Brain microvascular endothelial cell (primary cell): Measurements from ENCODE around the gene CYS1.

Source experiments
- DNase-seq: peaks from one replicate; pipeline ENCODE4 v3.0.0-alpha.2; 2020
- H3K27ac ChIP-seq: fragments of 250-450 bp; sonication (Bioruptor Pico); 2 replicates; pipeline ENCODE4 v1.5.1; 2020; ENCODE audit warnings: mild to moderate bottlenecking, moderate library complexity
- H3K27me3 ChIP-seq: fragments of 250-450 bp; sonication (Bioruptor Pico); replicated peaks from 2 replicates; pipeline ENCODE4 v1.5.1; 2020; ENCODE audit warnings: mild to moderate bottlenecking
- H3K36me3 ChIP-seq: fragments of 250-450 bp; sonication (Bioruptor Pico); replicated peaks from 2 replicates; pipeline ENCODE4 v1.5.1; 2020; ENCODE audit warnings: mild to moderate bottlenecking
- H3K4me3 ChIP-seq: 2 replicates; pipeline ENCODE4 v1.5.1; 2011; ENCODE audit warnings: low read depth, mild to moderate bottlenecking, control low read depth, low read length, moderate library complexity
- CTCF ChIP-seq: IDR thresholded peaks from 2 replicates; pipeline ENCODE4 v1.5.1; 2011; ENCODE audit warnings: low read depth, mild to moderate bottlenecking, moderate library complexity, low read length, control low read depth, inconsistent platforms; ENCODE audit errors: missing control alignments
- in situ Hi-C: cut with HindIII; loops from 2 replicates; pipeline ENCODE4 v1.10.0; 2017; ENCODE audit warnings: low sequenced_read_pairs, low pct_ligation_motif_present

The CYS1 gene

GRCh38 chr2:10046931-10047330 is 33.3 kb downstream of the CYS1 start:
- no peak overlapping the region for H3K4me3 ChIP-seq
- H3K27me3 ChIP-seq: no peaks in the 10 kb centered on the region
- in situ Hi-C loops: loop anchor here (10.0 kb wide), 1 partner anchor 232 kb away; no protein-coding TSS in a partner anchor
- DNase-seq: no peak
- TF ChIP-seq CTCF: no peak
- H3K36me3 ChIP-seq: peaks cover 6% of the 10 kb centered on the region
- no peak overlapping the region for H3K27ac ChIP-seq

- TF ChIP-seq CTCF: no peak
- Histone ChIP-seq H3K27ac (no peak overlapping the region), H3K36me3 (peaks cover 6% of the 10 kb centered on the region), H3K27me3 (no peaks in the 10 kb centered on the region), H3K4me3 (no peak overlapping the region)
- in situ Hi-C loops: loop anchor here (10.0 kb wide), 1 partner anchor 231 kb away; no protein-coding TSS in a partner anchor
- no peak for DNase-seq
These were observed 34.5 kb downstream of the CYS1 start for GRCh38 chr2:10045561-10046355.

- peak overlapping the region; percentile 57 for H3K4me3 ChIP-seq
- H3K27me3 ChIP-seq: no peaks in the 10 kb centered on the region
- peak; percentile 86 for DNase-seq
- H3K36me3 ChIP-seq: peaks cover 6% of the 10 kb centered on the region
- H3K27ac ChIP-seq: peak overlapping the region; percentile 61
- in situ Hi-C loops: loop anchor here (10.0 kb wide), 1 partner anchor 229 kb away; no protein-coding TSS in a partner anchor
- TF ChIP-seq CTCF: no peak
These were observed 36.2 kb downstream of the CYS1 start for GRCh38 chr2:10043906-10044601.

GRCh38 chr2:10043256-10043905 is 36.8 kb downstream of the CYS1 start, which contains the start of gene KLF11:
Gene KLF11 (plus strand): TSS chr2:10043550. CDS start chr2:10043717, 167 bp downstream.
- no peaks in the 10 kb centered on the region for H3K27me3 ChIP-seq
- in situ Hi-C loops: loop anchor here (10.0 kb wide), 1 partner anchor 229 kb away; no protein-coding TSS in a partner anchor
- H3K4me3 ChIP-seq: peak within 1 kb of the TSS; percentile 57
- H3K27ac ChIP-seq: peak within 1 kb of the TSS; percentile 61
- DNase-seq: peak; percentile 61
- peaks cover 5% of the 10 kb centered on the region for H3K36me3 ChIP-seq
- no peak for TF ChIP-seq CTCF

GRCh38 chr2:10042301-10043161 is 37.7 kb downstream of the CYS1 start:
- Histone ChIP-seq H3K4me3 (peak overlapping the region; percentile 52), H3K36me3 (no peaks in the 10 kb centered on the region), H3K27me3 (no peaks in the 10 kb centered on the region), H3K27ac (peak overlapping the region; percentile 44)
- peak; percentile 17 for TF ChIP-seq CTCF
- in situ Hi-C loops: loop anchor here (10.0 kb wide), 1 partner anchor 228 kb away; no protein-coding TSS in a partner anchor
- peak; percentile 33 for DNase-seq
